GM12878 (cell line): ENCODE measurements around the gene FFAR3. TPM values are rescaled to one million over a fixed set of nuclear protein-coding genes. Genes with fewer than 3 reads are reported as not detected.

Source experiments
- ATAC-seq: fragments of 200-7000 bp; cut with Tn5 transposase; 3 replicates; pipeline ENCODE4 v1.9.1; 2020; ENCODE audit warnings: mild to moderate bottlenecking, moderate library complexity
- BruUV-seq: library from RNA; stranded (reverse); fragments of 400-500 nt; replicated peaks from 2 replicates; lab custom pipeline; 2021; lab: Mats Ljungman, UMichigan
- CTCF ChIA-PET: fragments of 300-600 bp; sonication (Branson Sonifier 250); formaldehyde crosslinking; extraction: SDS; loops from one replicate; lab custom pipeline; 2021; ENCODE audit warnings: inconsistent platforms; lab: Yijun Ruan, JAX
- POLR2A ChIA-PET: fragments of 350-600 bp; formaldehyde crosslinking; extraction: SDS; loops from one replicate; lab custom pipeline; 2021; ENCODE audit warnings: inconsistent platforms; lab: Charles Lee
- RAD21 ChIA-PET: fragments of 300-600 bp; sonication (Branson Sonifier 250); formaldehyde crosslinking; loops from one replicate; lab custom pipeline; 2023; ENCODE audit warnings: antibody characterized with exemption; ENCODE audit not compliant: unreplicated experiment; lab: Charles Lee
- SMC1A ChIA-PET: fragments of 300-600 bp; sonication (Branson Sonifier 250); formaldehyde crosslinking; loops from one replicate; lab custom pipeline; 2023; ENCODE audit not compliant: unreplicated experiment, uncharacterized antibody; lab: Charles Lee
- DNase-seq: peaks from one replicate; pipeline ENCODE4 v3.0.0-alpha.2; 2011; ENCODE audit warnings: low read depth, low spot score
- FAIRE-seq: peaks from 3 replicates; lab custom pipeline; 2011; peaks lifted over from hg19 to GRCh38; lab: Jason Lieb, UNC
- H2AFZ ChIP-seq: 2 replicates; pipeline ENCODE4 v1.6.0; 2011; ENCODE audit warnings: low read depth, low read length, control low read depth; ENCODE audit not compliant: control insufficient read depth
- H3K27ac ChIP-seq: 2 replicates; pipeline ENCODE4 v1.5.1; 2011; ENCODE audit warnings: control low read depth; ENCODE audit not compliant: control insufficient read depth, insufficient read depth
- H3K27me3 ChIP-seq, 2 experiments: replicated peaks in 1 of 2; 2 replicates each; pipeline versions ENCODE4 v1.6.0 to v1.6.1; 2011; ENCODE audit warnings: low read length in 1 of 2; ENCODE audit not compliant: control insufficient read depth in 2 of 2, insufficient read depth in 2 of 2
- H3K36me3 ChIP-seq, 2 experiments: 2 replicates each; pipeline ENCODE4 v1.5.1; 2011; ENCODE audit warnings: low read length in 1 of 2; ENCODE audit not compliant: control insufficient read depth in 2 of 2, insufficient read depth in 2 of 2
- H3K4me1 ChIP-seq: 2 replicates; pipeline ENCODE4 v1.6.1; 2011; ENCODE audit warnings: mild to moderate bottlenecking, low read length, moderate library complexity, mixed read lengths; ENCODE audit not compliant: control insufficient read depth, insufficient read depth
- H3K4me2 ChIP-seq: 2 replicates; pipeline ENCODE4 v1.6.0; 2011; ENCODE audit warnings: control low read depth; ENCODE audit not compliant: control insufficient read depth, insufficient read depth
- H3K4me3 ChIP-seq: fragments of 200-600 bp; sonication (generic); 2 replicates; pipeline ENCODE4 v1.5.1; 2016
- H3K79me2 ChIP-seq: 2 replicates; pipeline ENCODE4 v1.6.0; 2011; ENCODE audit warnings: low read length; ENCODE audit not compliant: control insufficient read depth, insufficient read depth
- H3K9ac ChIP-seq: 2 replicates; pipeline ENCODE4 v1.8.0; 2011; ENCODE audit warnings: low read length, control low read depth, mixed read lengths; ENCODE audit not compliant: control insufficient read depth, insufficient read depth
- H3K9me3 ChIP-seq: replicated peaks from 3 replicates; pipeline ENCODE4 v1.5.1; 2011; ENCODE audit warnings: mild to moderate bottlenecking, low read length; ENCODE audit not compliant: control insufficient read depth, insufficient read depth
- H4K20me1 ChIP-seq: 2 replicates; pipeline ENCODE4 v1.6.0; 2011; ENCODE audit not compliant: control insufficient read depth, insufficient read depth
- HDGF ChIP-seq: fragments of 450-650 bp; IDR thresholded peaks from 2 replicates; pipeline ENCODE4 v1.6.1; 2016; ENCODE audit warnings: antibody characterized with exemption
- POU2F2 ChIP-seq: IDR thresholded peaks from 3 replicates; pipeline ENCODE4 v1.6.1; 2011; ENCODE audit warnings: low read depth, mild to moderate bottlenecking, low read length, borderline replicate concordance
- YBX1 ChIP-seq: fragments of 450-650 bp; IDR thresholded peaks from 2 replicates; pipeline ENCODE4 v1.6.1; 2016; ENCODE audit warnings: antibody characterized with exemption
- WGBS: methylation state at CpG from one replicate; pipeline ENCODE4 v1.1.6; 2016; ENCODE audit warnings: low lambda C conversion rate; ENCODE audit not compliant: insufficient replicate concordance, insufficient coverage; ENCODE audit errors: missing lambda C conversion rate; 5-methylcytosine and 5-hydroxymethylcytosine counted together
- in situ Hi-C: fragments of 300-500 bp; cut with MboI; formaldehyde crosslinking; loops from 9 replicates; pipeline ENCODE4 v1.14.3; 2018; ENCODE audit warnings: mixed read lengths
- intact Hi-C: fragments of 100-400 bp; cut with micrococcal nuclease; formaldehyde crosslinking; loops from one replicate; pipeline ENCODE4 v1.14.2; 2022; ENCODE audit not compliant: unreplicated experiment
- polyA plus RNA-seq, 11 experiments: library from polyadenylated mRNA; depleted of rRNA in 4 of 11; unstranded in 6 of 11; stranded (reverse) in 5 of 11; fragments of >200 nt; fragmentation: Nextera tagmentation in 4 of 11; fragmentation: Illumina TruSeq in 1 of 11; extraction: Ambion mirVana in 4 of 11; extraction: Trizol in 1 of 11; gene quantifications; 1 replicate in 1 of 11; 2 replicates in 10 of 11; pipeline versions ENCODE4 v1.2.1 to v1.2.3, GENCODE V29; 2011 to 2016; ENCODE audit warnings: inconsistent platforms in 2 of 11, missing spikeins in 2 of 11, low read depth in 1 of 11
- total RNA-seq, 4 experiments: library from RNA; depleted of rRNA in 3 of 4; stranded (reverse); fragments of >200 nt in 3 of 4; fragmentation: Illumina TruSeq in 1 of 4; extraction: Trizol in 1 of 4; gene quantifications; 2 replicates each; pipeline versions ENCODE4 v1.2.1 to v1.2.3, GENCODE V29; 2013 to 2021
- TF ChIP-seq, protein P1 (sequence below): fragments of 450-650 bp; IDR thresholded peaks from 2 replicates; pipeline ENCODE4 v1.6.1; 2017; ENCODE audit warnings: antibody characterized with exemption, mild to moderate bottlenecking, moderate library complexity

FFAR3 gene
- total and polyA plus RNA-seq, 10 of the 15 experiments (the other 5 are each of a cell fraction or from before 2014, with no cell fraction given), result 0.15 to 0.18 TPM; not detected in 8

DNA sequence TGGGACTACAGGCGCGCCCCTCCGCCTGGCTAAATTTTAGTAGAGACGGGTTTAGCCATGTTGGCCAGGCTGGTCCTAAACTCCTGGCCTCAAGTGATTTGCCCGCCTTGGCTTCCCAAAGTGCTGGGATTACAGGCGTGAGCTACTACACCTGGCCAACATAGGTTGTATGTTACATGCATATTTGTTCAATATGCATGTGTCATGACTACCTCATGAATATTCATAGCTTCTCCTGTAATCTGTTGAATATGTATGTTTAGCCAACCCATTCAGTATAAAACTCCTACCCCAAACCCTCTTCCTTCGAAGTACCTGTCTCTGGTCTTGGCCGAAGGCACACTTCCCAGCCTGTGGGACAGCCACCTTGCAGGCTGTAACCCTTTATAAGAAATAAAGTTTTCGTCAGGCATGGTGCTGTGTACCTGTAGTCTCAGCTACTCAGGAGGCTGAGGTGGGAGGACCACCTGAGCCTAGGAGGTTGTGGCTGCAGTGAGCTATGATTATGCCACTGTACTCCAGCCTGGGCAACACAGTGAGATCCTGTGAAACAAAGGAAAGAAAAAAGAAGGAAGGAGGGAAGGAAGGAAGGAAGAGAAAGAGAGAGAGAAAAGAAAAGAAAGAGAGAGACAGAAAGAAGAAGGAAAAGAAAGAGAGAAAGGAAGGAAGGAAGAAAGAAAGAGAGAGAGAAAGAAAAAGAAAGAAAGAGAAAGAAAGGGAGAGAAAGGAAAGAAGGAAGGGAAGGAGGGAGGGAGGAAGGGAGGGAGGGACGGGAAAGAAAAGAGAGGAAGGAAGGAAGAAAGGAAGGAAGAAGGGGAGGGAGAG is 41.9 kb downstream of the FFAR3 start:
- CTCF ChIA-PET, result interaction anchor here (1.1 to 1.7 kb wide), 4 partner anchors 24 to 68 kb away, joined by 3 to 6 read pairs (median 4); no protein-coding TSS in a partner anchor
- Histone ChIP-seq H4K20me1 (no peaks in the 10 kb centered on the region), H3K4me2 (no peak overlapping the region), H3K4me3 (no peak overlapping the region), H3K9ac (no peak overlapping the region), H3K4me1 (peaks cover 33% of the 10 kb centered on the region), H3K36me3 (no peaks in the 10 kb centered on the region), H3K27me3 (no peaks in the 10 kb centered on the region), H2AFZ (no peak overlapping the region), H3K79me2 (no peaks in the 10 kb centered on the region), H3K27ac (no peak overlapping the region), H3K9me3 (no peaks in the 10 kb centered on the region)
- TF ChIP-seq YBX1, result 0 out of 2 replicates have a peak, but pooled peaks have one; percentile 61
- TF ChIP-seq HDGF, result peak; percentile 49; the same call in 1 of the 2 replicates
- TF ChIP-seq, protein P1, sequence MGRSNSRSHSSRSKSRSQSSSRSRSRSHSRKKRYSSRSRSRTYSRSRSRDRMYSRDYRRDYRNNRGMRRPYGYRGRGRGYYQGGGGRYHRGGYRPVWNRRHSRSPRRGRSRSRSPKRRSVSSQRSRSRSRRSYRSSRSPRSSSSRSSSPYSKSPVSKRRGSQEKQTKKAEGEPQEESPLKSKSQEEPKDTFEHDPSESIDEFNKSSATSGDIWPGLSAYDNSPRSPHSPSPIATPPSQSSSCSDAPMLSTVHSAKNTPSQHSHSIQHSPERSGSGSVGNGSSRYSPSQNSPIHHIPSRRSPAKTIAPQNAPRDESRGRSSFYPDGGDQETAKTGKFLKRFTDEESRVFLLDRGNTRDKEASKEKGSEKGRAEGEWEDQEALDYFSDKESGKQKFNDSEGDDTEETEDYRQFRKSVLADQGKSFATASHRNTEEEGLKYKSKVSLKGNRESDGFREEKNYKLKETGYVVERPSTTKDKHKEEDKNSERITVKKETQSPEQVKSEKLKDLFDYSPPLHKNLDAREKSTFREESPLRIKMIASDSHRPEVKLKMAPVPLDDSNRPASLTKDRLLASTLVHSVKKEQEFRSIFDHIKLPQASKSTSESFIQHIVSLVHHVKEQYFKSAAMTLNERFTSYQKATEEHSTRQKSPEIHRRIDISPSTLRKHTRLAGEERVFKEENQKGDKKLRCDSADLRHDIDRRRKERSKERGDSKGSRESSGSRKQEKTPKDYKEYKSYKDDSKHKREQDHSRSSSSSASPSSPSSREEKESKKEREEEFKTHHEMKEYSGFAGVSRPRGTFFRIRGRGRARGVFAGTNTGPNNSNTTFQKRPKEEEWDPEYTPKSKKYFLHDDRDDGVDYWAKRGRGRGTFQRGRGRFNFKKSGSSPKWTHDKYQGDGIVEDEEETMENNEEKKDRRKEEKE, result no peak
- peak; percentile 87; the same call in 1 of the 3 replicates for TF ChIP-seq POU2F2
- no peak for DNase-seq
- FAIRE-seq, result no peak
- in situ Hi-C loops (no loop called here), intact Hi-C loops (no loop called here)
- POLR2A ChIA-PET, result interaction anchor here (0.5 to 1.6 kb wide), 5 partner anchors 8 to 54 kb away, joined by 3 to 7 read pairs (median 3); no protein-coding TSS in a partner anchor
- BruUV-seq, result no TSS peak
- ATAC-seq, result no peak
- SMC1A ChIA-PET, result interaction anchor here (0.9 to 10.8 kb wide), 7 partner anchors 17 to 77 kb away, joined by 3 to 152 read pairs (median 5); partner anchors contain the start of gene FFAR3
- 89% methylated on average over 9 of the region's 10 CpGs for WGBS
- RAD21 ChIA-PET, result interaction anchor here (1.0 to 6.3 kb wide), 4 partner anchors 9 to 46 kb away, joined by 3 to 84 read pairs (median 28); no protein-coding TSS in a partner anchor
